NK-92 (cell line): ENCODE data around the gene DPYSL4.

Experiments used
- DNase-seq: peaks from one replicate; lab custom pipeline; 2025; ENCODE audit not compliant: unreplicated experiment; lab: John Stamatoyannopoulos, UW

The DPYSL4 gene

GRCh38 chr10:132162590-132163277, 24.0 kb upstream of the DPYSL4 start:
- no peak for DNase-seq

- DNase-seq, result no peak
These were observed 23.4 kb upstream of the DPYSL4 start for GRCh38 chr10:132163278-132163765.

- DNase-seq, result no peak
These were observed 22.8 kb upstream of the DPYSL4 start for GRCh38 chr10:132163826-132164515.

- no peak for DNase-seq
These were observed 21.9 kb upstream of the DPYSL4 start for GRCh38 chr10:132164761-132165278.

- DNase-seq, result no peak
These were observed 21.2 kb upstream of the DPYSL4 start for GRCh38 chr10:132165416-132165980.

- no peak for DNase-seq
These were observed 20.4 kb upstream of the DPYSL4 start for GRCh38 chr10:132166216-132166950.

GRCh38 chr10:132167041-132167674, 19.6 kb upstream of the DPYSL4 start:
- DNase-seq, result no peak

- no peak for DNase-seq
These were observed 18.8 kb upstream of the DPYSL4 start for GRCh38 chr10:132167976-132168375.

GRCh38 chr10:132168571-132169030, 18.1 kb upstream of the DPYSL4 start:
- DNase-seq, result no peak

GRCh38 chr10:132169031-132169765, 17.6 kb upstream of the DPYSL4 start:
- no peak for DNase-seq

GRCh38 chr10:132169766-132170560, 16.8 kb upstream of the DPYSL4 start:
- no peak for DNase-seq

- no peak for DNase-seq
These were observed 16.0 kb upstream of the DPYSL4 start for GRCh38 chr10:132170561-132171361.

GRCh38 chr10:132172091-132173066, 14.4 kb upstream of the DPYSL4 start:
- DNase-seq, result no peak

GRCh38 chr10:132173185-132173584, 13.6 kb upstream of the DPYSL4 start:
- no peak for DNase-seq

- DNase-seq, result no peak
These were observed 12.5 kb upstream of the DPYSL4 start for GRCh38 chr10:132174237-132174636.

- no peak for DNase-seq
These were observed 11.3 kb upstream of the DPYSL4 start for GRCh38 chr10:132175408-132175807.

GRCh38 chr10:132175907-132176581, 10.7 kb upstream of the DPYSL4 start:
- DNase-seq, result no peak
